Endothelial cell of umbilical vein (primary cell): ENCODE measurements around the gene SLFN5. TPM values are rescaled to one million over a fixed set of nuclear protein-coding genes. Genes with fewer than 3 reads are reported as not detected.

Experiments used
- BruUV-seq: library from RNA; stranded (reverse); fragments of 400-500 nt; replicated peaks from 2 replicates; lab custom pipeline; 2021; lab: Mats Ljungman, UMichigan
- CTCF ChIA-PET: fragments of 300-600, 350-600 bp; sonication (Branson Sonifier 250); formaldehyde crosslinking; loops from one replicate; lab custom pipeline; 2021; ENCODE audit warnings: antibody characterized with exemption, inconsistent platforms; lab: Charles Lee
- POLR2A ChIA-PET: fragments of 300-600, 350-600 bp; sonication (Branson Sonifier 250); formaldehyde crosslinking; loops from one replicate; lab custom pipeline; 2021; ENCODE audit warnings: antibody characterized with exemption, inconsistent platforms; lab: Charles Lee
- DNase-seq: peaks from one replicate; pipeline ENCODE4 v3.0.0-alpha.2; 2011; ENCODE audit warnings: low read depth, low spot score
- FAIRE-seq: peaks from 2 replicates; lab custom pipeline; 2011; peaks lifted over from hg19 to GRCh38; lab: Jason Lieb, UNC
- H2AFZ ChIP-seq: 2 replicates; pipeline ENCODE4 v1.6.0; 2012; ENCODE audit warnings: low read depth, low read length, control low read depth, inconsistent platforms
- H3K27ac ChIP-seq: 2 replicates; pipeline ENCODE4 v1.5.1; 2011; ENCODE audit warnings: low read depth, mild to moderate bottlenecking, control low read depth, low read length, moderate library complexity; ENCODE audit not compliant: insufficient read depth
- H3K27me3 ChIP-seq, 2 experiments: 2 replicates each; pipeline versions ENCODE4 v1.6.0 to v1.6.1; 2011; ENCODE audit warnings: low read length in 2 of 2, mixed read lengths in 1 of 2; ENCODE audit not compliant: control insufficient read depth in 2 of 2, insufficient read depth in 2 of 2
- H3K36me3 ChIP-seq, 2 experiments: 2 replicates in 1 of 2; 3 replicates in 1 of 2; pipeline ENCODE4 v1.5.1; 2011; ENCODE audit warnings: low read length in 2 of 2, mild to moderate bottlenecking in 1 of 2, moderate library complexity in 1 of 2; ENCODE audit not compliant: control insufficient read depth in 2 of 2, insufficient read depth in 2 of 2; ENCODE audit errors: extremely low read depth in 1 of 2
- H3K4me1 ChIP-seq: 3 replicates; pipeline ENCODE4 v1.5.1; 2011; ENCODE audit warnings: mild to moderate bottlenecking, low read length; ENCODE audit not compliant: control insufficient read depth, insufficient read depth; ENCODE audit errors: extremely low read depth
- H3K4me2 ChIP-seq: 2 replicates; pipeline ENCODE4 v1.6.1; 2011; ENCODE audit warnings: low read length, control low read depth, mixed read lengths; ENCODE audit not compliant: insufficient read depth
- H3K4me3 ChIP-seq, 3 experiments: fragments of 200-600 bp in 1 of 3; sonication (generic), shearing (Covaris generic) in 1 of 3; replicated peaks in 1 of 3; 2 replicates each; pipeline ENCODE4 v1.5.1; 2011 to 2016; ENCODE audit warnings: control low read depth in 3 of 3, low read length in 3 of 3, mild to moderate bottlenecking in 2 of 3, inconsistent platforms in 1 of 3, low read depth in 1 of 3, moderate library complexity in 1 of 3; ENCODE audit not compliant: insufficient read depth in 1 of 3
- H3K79me2 ChIP-seq: 2 replicates; pipeline ENCODE4 v1.6.0; 2012; ENCODE audit warnings: low read length, inconsistent platforms; ENCODE audit not compliant: control insufficient read depth, insufficient read depth
- H3K9ac ChIP-seq: replicated peaks from 2 replicates; pipeline ENCODE3; 2011; ENCODE audit warnings: low read length, control low read depth; ENCODE audit not compliant: insufficient read depth; ENCODE audit errors: extremely low read depth
- H3K9me1 ChIP-seq: replicated peaks from 3 replicates; pipeline ENCODE4 v1.6.0; 2011; ENCODE audit warnings: mild to moderate bottlenecking, low read length; ENCODE audit not compliant: control insufficient read depth, insufficient read depth; ENCODE audit errors: extremely low read depth
- H3K9me3 ChIP-seq: replicated peaks from 2 replicates; pipeline ENCODE4 v1.5.1; 2012; ENCODE audit warnings: low read length, inconsistent platforms; ENCODE audit not compliant: control insufficient read depth, insufficient read depth
- H4K20me1 ChIP-seq: replicated peaks from 2 replicates; pipeline ENCODE3; 2011; ENCODE audit warnings: mild to moderate bottlenecking, low read length; ENCODE audit not compliant: control insufficient read depth, insufficient read depth; ENCODE audit errors: extremely low read depth
- GATA2 ChIP-seq: IDR thresholded peaks from 2 replicates; pipeline ENCODE4 v1.7.0; 2011; ENCODE audit warnings: low read depth, mild to moderate bottlenecking, moderate library complexity, mixed read lengths, low read length; ENCODE audit not compliant: insufficient read length, insufficient read depth
- MAX ChIP-seq: IDR thresholded peaks from 2 replicates; pipeline ENCODE4 v1.6.1; 2011; ENCODE audit not compliant: insufficient read depth, insufficient read length
- POLR2A ChIP-seq: IDR thresholded peaks from 2 replicates; pipeline ENCODE4 v1.6.1; 2012; ENCODE audit warnings: low read depth, mild to moderate bottlenecking, control low read depth, low read length
- POLR2AphosphoS5 ChIP-seq: IDR thresholded peaks from 2 replicates; pipeline ENCODE4 v1.6.1; 2012; ENCODE audit warnings: low read depth, mild to moderate bottlenecking, control low read depth, low read length, moderate library complexity; ENCODE audit not compliant: insufficient read depth
- dilution Hi-C: fragments of 300-500 bp; cut with MboI; formaldehyde crosslinking; loops from one replicate; pipeline ENCODE4 v1.15.0; 2019; ENCODE audit warnings: low sequenced_read_pairs; ENCODE audit not compliant: extremely low pct_ligation_motif_present
- intact Hi-C: fragments of 100-400 bp; cut with micrococcal nuclease; formaldehyde crosslinking; loops from one replicate; pipeline ENCODE4 v1.10.0; 2022
- polyA plus RNA-seq, 4 experiments: library from polyadenylated mRNA; depleted of rRNA in 3 of 4; stranded (reverse) in 3 of 4; unstranded in 1 of 4; fragments of >200 nt; gene quantifications; 2 replicates each; pipeline versions ENCODE4 v1.2.1 to v1.2.3, GENCODE V29; 2011 to 2012; ENCODE audit warnings: missing spikeins in 1 of 4
- total RNA-seq: library from RNA; stranded (reverse); gene quantifications from 2 replicates; pipeline ENCODE4 v1.2.3, GENCODE V29; 2021

The SLFN5 gene
- total and polyA plus RNA-seq, 2 donors (not counting 3 experiments of a cell fraction or from before 2014, with no cell fraction given), result 4.5 to 24.2 TPM

- H3K4me1 ChIP-seq, result no peaks in the 10 kb centered on the region
- intact Hi-C loops (no loop called here), dilution Hi-C loops (no loop called here)
- H3K79me2 ChIP-seq, result no peaks in the 10 kb centered on the region
- CTCF ChIA-PET, result interaction anchor here (1.4 kb wide), 1 partner anchor 225 kb away, joined by 3 read pairs; no protein-coding TSS in a partner anchor
- H3K9ac ChIP-seq, result no peak overlapping the region
- H2AFZ ChIP-seq, result no peak overlapping the region
- H3K27me3 ChIP-seq, result peaks cover 8 to 18% of the 10 kb centered on the region in 2 experiments
- H3K4me3 ChIP-seq, result no peak overlapping the region
- no peaks in the 10 kb centered on the region for H3K36me3 ChIP-seq
- H4K20me1 ChIP-seq, result no peaks in the 10 kb centered on the region
- FAIRE-seq (no peak), DNase-seq (no peak)
- H3K27ac ChIP-seq, result no peak overlapping the region
- no TSS peak for BruUV-seq
- TF ChIP-seq POLR2A (no peak), GATA2 (no peak), MAX (no peak)
- no peaks in the 10 kb centered on the region for H3K9me1 ChIP-seq
- H3K4me2 ChIP-seq, result no peak overlapping the region
- POLR2A ChIA-PET, result no interaction called here
- no peaks in the 10 kb centered on the region for H3K9me3 ChIP-seq
Measured at GRCh38 chr17:35287286-35287811, 44.5 kb downstream of the SLFN5 start.

- Histone ChIP-seq H3K79me2 (no peaks in the 10 kb centered on the region), H3K4me2 (no peak overlapping the region), H3K4me3 (no peak overlapping the region), H3K9me3 (no peaks in the 10 kb centered on the region), H3K27ac (no peak overlapping the region), H2AFZ (no peak overlapping the region), H3K9ac (no peak overlapping the region), H3K36me3 (no peaks in the 10 kb centered on the region), H3K9me1 (no peaks in the 10 kb centered on the region), H4K20me1 (no peaks in the 10 kb centered on the region), H3K27me3 (peaks cover 4 to 5% of the 10 kb centered on the region in 2 experiments), H3K4me1 (no peaks in the 10 kb centered on the region)
- TF ChIP-seq POLR2AphosphoS5, result no peak
- intact Hi-C loops, result no loop called here
- FAIRE-seq (no peak), DNase-seq (no peak)
- dilution Hi-C loops, result no loop called here
- POLR2A ChIA-PET, result no interaction called here
- CTCF ChIA-PET, result no interaction called here
- no TSS peak for BruUV-seq
Measured at GRCh38 chr17:35289222-35289621, 46.4 kb downstream of the SLFN5 start.
